Measurements from ENCODE around the gene ARHGAP15. TPM values are rescaled to one million over a fixed set of nuclear protein-coding genes. Genes with fewer than 3 reads are reported as not detected.

Gene ARHGAP15
- total RNA-seq, 1 experiment from 2014 or later = 82.8 TPM

DNA sequence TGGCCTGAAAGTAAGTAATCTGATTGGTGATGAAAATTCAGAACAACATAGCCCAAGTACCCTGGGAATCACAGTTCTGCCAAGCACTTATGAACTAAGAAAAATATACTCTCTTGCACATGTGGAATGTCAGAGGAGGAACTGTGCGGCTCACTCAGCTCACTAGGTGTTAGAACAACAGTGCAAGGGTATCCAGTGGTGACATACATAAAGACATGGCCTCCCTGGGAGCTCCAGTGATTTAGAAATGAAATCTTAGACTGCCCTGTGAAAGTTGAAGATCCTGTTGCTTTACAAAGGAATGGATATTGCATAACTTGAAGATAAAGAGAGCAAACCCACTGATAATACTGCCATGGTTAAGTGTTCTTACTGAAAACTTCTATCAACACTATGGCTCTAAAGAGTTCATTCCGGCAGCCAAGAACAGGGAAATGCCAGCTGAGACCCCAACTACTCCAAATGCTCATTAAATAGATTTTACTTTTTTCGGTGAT lies 246.2 kb downstream of the ARHGAP15 start:
- no peak overlapping the region for H3K4me3 ChIP-seq (ENCODE audit: low read length)
- no peaks in the 10 kb centered on the region for H3K4me1 ChIP-seq (ENCODE audit: low read length)
- H3K27me3 ChIP-seq (ENCODE audit: low read length) = no peaks in the 10 kb centered on the region
- no peaks in the 10 kb centered on the region for H3K79me2 ChIP-seq (ENCODE audit: low read length)
- H3K27ac ChIP-seq (ENCODE audit: low read length) = no peak overlapping the region
- no peaks in the 10 kb centered on the region for H3K36me3 ChIP-seq (ENCODE audit: insufficient read depth, low read length)
- H3K9me2 ChIP-seq (replicated peaks; ENCODE audit: insufficient read depth, low read length) = no peaks in the 10 kb centered on the region
- no peak overlapping the region for H3K9ac ChIP-seq (ENCODE audit: low read length)
- H3K4me2 ChIP-seq (ENCODE audit: low read depth, low read length, poor library complexity, severe bottlenecking) = no peak overlapping the region
- H2AFZ ChIP-seq (ENCODE audit: low read length) = no peak overlapping the region
- H3K9me3 ChIP-seq (ENCODE audit: low read length) = no peaks in the 10 kb centered on the region
- H4K20me1 ChIP-seq (ENCODE audit: insufficient read depth, low read depth, low read length) = no peaks in the 10 kb centered on the region
- DNase-seq = no peak

DNA sequence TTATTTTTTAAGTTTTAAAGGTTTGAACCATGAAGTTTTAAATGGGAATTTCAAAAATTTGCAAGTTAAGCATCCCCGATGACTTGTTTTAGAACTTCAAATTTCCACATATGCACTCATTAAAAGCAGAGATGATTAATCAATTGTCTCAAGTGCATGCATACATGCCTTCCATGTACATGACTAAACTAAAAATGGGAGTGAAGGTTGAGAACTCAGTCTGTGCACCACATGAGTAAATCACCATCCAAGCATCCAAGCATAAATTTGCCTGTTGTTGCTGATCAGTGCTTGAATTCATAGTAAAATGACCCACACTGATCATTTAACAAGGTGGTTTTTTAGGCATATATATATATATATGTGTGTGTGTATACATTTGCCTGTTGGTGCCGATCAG lies 249.8 kb downstream of the ARHGAP15 start:
- Histone ChIP-seq H3K9ac (ENCODE audit: low read length) (no peak overlapping the region), H3K4me2 (ENCODE audit: low read depth, low read length, poor library complexity, severe bottlenecking) (no peak overlapping the region), H2AFZ (ENCODE audit: low read length) (no peak overlapping the region), H3K9me2 (replicated peaks; ENCODE audit: insufficient read depth, low read length) (no peaks in the 10 kb centered on the region), H3K27ac (ENCODE audit: low read length) (no peak overlapping the region), H3K27me3 (ENCODE audit: low read length) (no peaks in the 10 kb centered on the region), H3K36me3 (ENCODE audit: insufficient read depth, low read length) (no peaks in the 10 kb centered on the region), H3K9me3 (ENCODE audit: low read length) (no peaks in the 10 kb centered on the region), H4K20me1 (ENCODE audit: insufficient read depth, low read depth, low read length) (no peaks in the 10 kb centered on the region), H3K79me2 (ENCODE audit: low read length) (no peaks in the 10 kb centered on the region), H3K4me3 (ENCODE audit: low read length) (no peak overlapping the region), H3K4me1 (ENCODE audit: low read length) (no peaks in the 10 kb centered on the region)
- DNase-seq = no peak

DNA sequence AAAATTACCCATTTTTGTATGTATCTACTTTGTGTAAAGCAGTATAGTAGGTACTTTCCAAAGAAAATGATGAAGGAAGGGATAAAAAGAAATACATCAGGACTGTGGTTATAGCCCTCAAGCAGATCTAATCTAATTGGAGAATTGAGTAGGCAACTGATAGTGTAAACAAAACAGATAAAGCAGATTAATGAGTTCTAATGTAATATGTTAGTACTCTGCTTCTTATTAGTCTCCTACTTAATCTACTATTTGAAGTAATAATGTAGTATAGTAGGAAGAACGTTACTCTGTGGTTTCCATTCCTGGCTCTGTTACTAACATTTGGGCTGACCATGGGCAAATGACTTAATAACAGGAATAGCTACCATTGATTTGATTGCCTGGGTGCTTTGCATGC lies 250.7 kb downstream of the ARHGAP15 start:
- no peak overlapping the region for H3K9ac ChIP-seq (ENCODE audit: low read length)
- no peak overlapping the region for H3K4me3 ChIP-seq (ENCODE audit: low read length)
- no peaks in the 10 kb centered on the region for H4K20me1 ChIP-seq (ENCODE audit: insufficient read depth, low read depth, low read length)
- no peaks in the 10 kb centered on the region for H3K27me3 ChIP-seq (ENCODE audit: low read length)
- H3K27ac ChIP-seq (ENCODE audit: low read length) = no peak overlapping the region
- no peaks in the 10 kb centered on the region for H3K4me1 ChIP-seq (ENCODE audit: low read length)
- no peaks in the 10 kb centered on the region for H3K9me2 ChIP-seq (replicated peaks; ENCODE audit: insufficient read depth, low read length)
- H3K9me3 ChIP-seq (ENCODE audit: low read length) = no peaks in the 10 kb centered on the region
- H3K79me2 ChIP-seq (ENCODE audit: low read length) = no peaks in the 10 kb centered on the region
- no peak overlapping the region for H2AFZ ChIP-seq (ENCODE audit: low read length)
- no peak overlapping the region for H3K4me2 ChIP-seq (ENCODE audit: low read depth, low read length, poor library complexity, severe bottlenecking)
- DNase-seq = no peak
- H3K36me3 ChIP-seq (ENCODE audit: insufficient read depth, low read length) = no peaks in the 10 kb centered on the region

DNA sequence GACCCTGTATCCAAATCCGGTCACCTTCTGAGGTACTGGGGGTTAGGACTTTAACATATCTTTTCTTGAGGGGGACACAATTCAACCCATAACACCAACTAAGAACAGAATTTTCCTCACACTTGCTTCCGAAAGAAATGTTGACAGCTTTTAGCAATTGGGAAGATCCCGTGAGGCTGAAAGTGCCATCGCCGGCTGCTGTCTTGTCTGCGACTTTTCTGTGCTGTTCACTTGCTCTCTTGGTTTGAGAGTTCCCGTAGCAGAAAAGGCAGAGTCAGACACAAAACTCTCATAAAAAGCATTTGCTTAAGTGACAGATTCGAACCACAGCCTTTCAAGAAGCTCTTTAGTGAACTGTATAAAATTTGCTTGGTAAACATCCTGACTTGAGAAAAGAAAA lies 253.4 kb downstream of the ARHGAP15 start:
- Histone ChIP-seq H3K9me3 (ENCODE audit: low read length) (no peaks in the 10 kb centered on the region), H3K4me2 (ENCODE audit: low read depth, low read length, poor library complexity, severe bottlenecking) (no peak overlapping the region), H3K79me2 (ENCODE audit: low read length) (no peaks in the 10 kb centered on the region), H3K4me3 (ENCODE audit: low read length) (no peak overlapping the region), H3K9ac (ENCODE audit: low read length) (no peak overlapping the region), H3K4me1 (ENCODE audit: low read length) (no peaks in the 10 kb centered on the region), H4K20me1 (ENCODE audit: insufficient read depth, low read depth, low read length) (no peaks in the 10 kb centered on the region), H2AFZ (ENCODE audit: low read length) (no peak overlapping the region), H3K9me2 (replicated peaks; ENCODE audit: insufficient read depth, low read length) (no peaks in the 10 kb centered on the region), H3K27me3 (ENCODE audit: low read length) (no peaks in the 10 kb centered on the region), H3K27ac (ENCODE audit: low read length) (no peak overlapping the region), H3K36me3 (ENCODE audit: insufficient read depth, low read length) (no peaks in the 10 kb centered on the region)
- DNase-seq = no peak

DNA sequence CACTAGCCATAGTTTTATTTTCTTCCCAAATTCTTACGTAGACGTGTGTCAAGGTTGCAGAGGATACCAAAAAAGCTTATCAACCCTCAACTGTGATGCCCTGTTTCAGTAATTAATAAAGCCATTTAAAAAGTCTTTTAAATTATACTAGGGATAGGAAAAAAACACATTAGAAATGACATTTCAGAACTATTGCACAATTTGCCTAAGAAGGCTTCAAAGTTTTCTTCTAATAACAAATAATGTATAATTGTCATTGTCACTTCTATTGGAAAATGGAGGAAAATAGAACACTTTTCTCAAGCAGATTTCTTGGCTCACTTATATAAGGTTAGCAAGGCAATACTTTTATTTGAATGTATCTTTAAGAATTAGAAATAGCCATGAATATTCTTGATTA lies 253.8 kb downstream of the ARHGAP15 start:
- H4K20me1 ChIP-seq (ENCODE audit: insufficient read depth, low read depth, low read length) = no peaks in the 10 kb centered on the region
- H3K9me2 ChIP-seq (replicated peaks; ENCODE audit: insufficient read depth, low read length) = no peaks in the 10 kb centered on the region
- no peaks in the 10 kb centered on the region for H3K79me2 ChIP-seq (ENCODE audit: low read length)
- H3K36me3 ChIP-seq (ENCODE audit: insufficient read depth, low read length) = no peaks in the 10 kb centered on the region
- H2AFZ ChIP-seq (ENCODE audit: low read length) = no peak overlapping the region
- no peak overlapping the region for H3K4me3 ChIP-seq (ENCODE audit: low read length)
- no peaks in the 10 kb centered on the region for H3K9me3 ChIP-seq (ENCODE audit: low read length)
- no peak overlapping the region for H3K4me2 ChIP-seq (ENCODE audit: low read depth, low read length, poor library complexity, severe bottlenecking)
- DNase-seq = no peak
- no peak overlapping the region for H3K9ac ChIP-seq (ENCODE audit: low read length)
- no peak overlapping the region for H3K27ac ChIP-seq (ENCODE audit: low read length)
- no peaks in the 10 kb centered on the region for H3K4me1 ChIP-seq (ENCODE audit: low read length)
- no peaks in the 10 kb centered on the region for H3K27me3 ChIP-seq (ENCODE audit: low read length)

DNA sequence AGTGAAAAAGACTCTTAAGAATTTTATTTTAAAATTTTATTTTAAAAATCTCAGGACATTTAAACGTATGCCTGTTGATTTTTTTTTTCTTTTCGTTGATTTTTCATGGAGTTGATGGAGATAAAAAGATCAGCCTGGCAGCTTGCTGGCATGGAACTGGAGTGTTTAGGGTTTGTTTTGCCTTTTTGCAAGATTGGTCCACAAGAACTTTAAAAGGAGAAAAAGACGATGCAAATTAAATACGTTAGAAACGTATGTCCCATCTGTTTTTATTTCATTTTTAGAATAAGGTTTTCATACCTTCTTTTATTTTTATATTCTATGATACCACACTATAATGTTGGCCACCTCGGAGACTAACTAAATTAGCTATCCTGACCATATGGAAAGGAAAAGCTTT lies 254.9 kb downstream of the ARHGAP15 start:
- Histone ChIP-seq H3K9me3 (ENCODE audit: low read length) (no peaks in the 10 kb centered on the region), H3K9me2 (replicated peaks; ENCODE audit: insufficient read depth, low read length) (no peaks in the 10 kb centered on the region), H3K4me2 (ENCODE audit: low read depth, low read length, poor library complexity, severe bottlenecking) (no peak overlapping the region), H3K4me3 (ENCODE audit: low read length) (no peak overlapping the region), H4K20me1 (ENCODE audit: insufficient read depth, low read depth, low read length) (no peaks in the 10 kb centered on the region), H3K36me3 (ENCODE audit: insufficient read depth, low read length) (no peaks in the 10 kb centered on the region), H3K9ac (ENCODE audit: low read length) (no peak overlapping the region), H2AFZ (ENCODE audit: low read length) (no peak overlapping the region), H3K27me3 (ENCODE audit: low read length) (no peaks in the 10 kb centered on the region), H3K79me2 (ENCODE audit: low read length) (no peaks in the 10 kb centered on the region), H3K27ac (ENCODE audit: low read length) (no peak overlapping the region), H3K4me1 (ENCODE audit: low read length) (no peaks in the 10 kb centered on the region)
- no peak for DNase-seq

DNA sequence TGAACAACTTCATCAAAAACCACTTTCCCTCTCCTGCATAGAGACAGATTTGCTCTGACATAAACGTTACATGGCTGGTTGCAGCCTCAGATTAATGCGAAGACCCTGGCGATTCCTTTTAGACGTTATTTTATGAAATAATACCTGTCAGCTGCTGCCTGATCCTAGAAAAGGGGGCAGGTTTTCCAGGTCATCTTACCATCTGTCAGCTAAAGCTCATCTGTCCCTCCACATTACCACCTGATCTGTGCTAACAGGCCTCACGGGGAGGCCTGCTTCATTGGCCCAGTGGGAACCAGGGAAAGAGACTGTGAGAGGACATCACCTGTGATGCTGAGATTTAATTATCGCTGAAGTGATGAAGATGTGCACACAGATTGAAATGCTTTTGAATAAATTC lies 261.0 kb downstream of the ARHGAP15 start:
- Histone ChIP-seq H3K36me3 (ENCODE audit: insufficient read depth, low read length) (no peaks in the 10 kb centered on the region), H2AFZ (ENCODE audit: low read length) (no peak overlapping the region), H4K20me1 (ENCODE audit: insufficient read depth, low read depth, low read length) (no peaks in the 10 kb centered on the region), H3K79me2 (ENCODE audit: low read length) (no peaks in the 10 kb centered on the region), H3K27me3 (ENCODE audit: low read length) (no peaks in the 10 kb centered on the region), H3K4me2 (ENCODE audit: low read depth, low read length, poor library complexity, severe bottlenecking) (no peak overlapping the region), H3K27ac (ENCODE audit: low read length) (no peak overlapping the region), H3K4me3 (ENCODE audit: low read length) (no peak overlapping the region), H3K9ac (ENCODE audit: low read length) (no peak overlapping the region), H3K9me2 (replicated peaks; ENCODE audit: insufficient read depth, low read length) (no peaks in the 10 kb centered on the region), H3K9me3 (ENCODE audit: low read length) (no peaks in the 10 kb centered on the region), H3K4me1 (ENCODE audit: low read length) (no peaks in the 10 kb centered on the region)
- no peak for DNase-seq

DNA sequence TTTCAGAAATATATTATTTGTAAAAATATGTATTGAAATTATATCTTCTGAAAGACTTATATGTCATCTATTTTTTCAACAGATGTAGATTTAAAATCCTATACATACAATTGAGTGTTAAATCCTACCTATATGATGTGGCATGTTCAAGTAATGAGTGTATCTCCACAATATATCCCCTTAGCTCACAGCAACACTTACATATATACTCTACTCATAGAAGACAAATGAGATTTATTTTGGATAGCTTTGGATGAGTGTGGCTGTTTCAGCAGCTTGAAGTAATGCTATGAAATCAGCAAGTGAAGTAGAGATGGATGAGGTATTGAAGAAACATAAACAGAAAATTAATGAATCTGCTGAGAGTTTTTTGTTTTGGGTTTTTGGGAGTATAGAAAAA lies 263.1 kb downstream of the ARHGAP15 start:
- H4K20me1 ChIP-seq (ENCODE audit: insufficient read depth, low read depth, low read length) = no peaks in the 10 kb centered on the region
- H3K4me1 ChIP-seq (ENCODE audit: low read length) = no peaks in the 10 kb centered on the region; the same call in 1 of the 2 replicates
- H3K4me3 ChIP-seq (ENCODE audit: low read length) = no peak overlapping the region
- H3K9me3 ChIP-seq (ENCODE audit: low read length) = no peaks in the 10 kb centered on the region
- no peaks in the 10 kb centered on the region for H3K36me3 ChIP-seq (ENCODE audit: insufficient read depth, low read length)
- H3K9ac ChIP-seq (ENCODE audit: low read length) = no peak overlapping the region
- DNase-seq = no peak
- H3K27me3 ChIP-seq (ENCODE audit: low read length) = no peaks in the 10 kb centered on the region
- no peak overlapping the region for H3K4me2 ChIP-seq (ENCODE audit: low read depth, low read length, poor library complexity, severe bottlenecking)
- no peaks in the 10 kb centered on the region for H3K79me2 ChIP-seq (ENCODE audit: low read length)
- no peak overlapping the region for H2AFZ ChIP-seq (ENCODE audit: low read length)
- H3K9me2 ChIP-seq (replicated peaks; ENCODE audit: insufficient read depth, low read length) = no peaks in the 10 kb centered on the region
- H3K27ac ChIP-seq (ENCODE audit: low read length) = no peak overlapping the region

DNA sequence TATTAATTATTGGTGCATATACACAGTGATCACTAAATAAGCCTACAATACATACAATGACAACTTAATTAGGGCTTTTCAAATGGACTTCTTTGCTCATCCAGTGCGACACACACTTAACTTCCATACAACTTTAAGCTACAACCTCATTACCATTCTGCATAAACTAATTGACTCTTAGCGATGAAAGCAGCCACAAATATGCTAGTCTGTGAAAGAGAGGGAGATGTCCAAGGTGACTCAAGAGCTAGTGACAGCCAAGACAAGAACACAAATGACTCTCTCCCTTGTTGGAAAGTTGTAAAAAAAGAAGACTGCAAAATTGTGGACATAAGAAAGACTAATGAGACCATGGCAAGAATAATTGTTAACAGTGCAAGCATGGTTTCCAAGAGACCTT lies 264.8 kb downstream of the ARHGAP15 start:
- Histone ChIP-seq H3K9ac (ENCODE audit: low read length) (no peak overlapping the region), H3K4me3 (ENCODE audit: low read length) (no peak overlapping the region), H3K9me3 (ENCODE audit: low read length) (no peaks in the 10 kb centered on the region)

More for the DNA sequence above, 264.8 kb downstream of the ARHGAP15 start:
- Histone ChIP-seq H2AFZ (ENCODE audit: low read length) (no peak overlapping the region), H3K4me2 (ENCODE audit: low read depth, low read length, poor library complexity, severe bottlenecking) (no peak overlapping the region), H3K27ac (ENCODE audit: low read length) (no peak overlapping the region), H3K4me1 (ENCODE audit: low read length) (peaks cover 7% of the 10 kb centered on the region; the same call in 1 of the 2 replicates), H3K36me3 (ENCODE audit: insufficient read depth, low read length) (no peaks in the 10 kb centered on the region), H3K27me3 (ENCODE audit: low read length) (no peaks in the 10 kb centered on the region), H3K9me2 (replicated peaks; ENCODE audit: insufficient read depth, low read length) (no peaks in the 10 kb centered on the region), H4K20me1 (ENCODE audit: insufficient read depth, low read depth, low read length) (no peaks in the 10 kb centered on the region), H3K79me2 (ENCODE audit: low read length) (no peaks in the 10 kb centered on the region)
- DNase-seq = no peak
